Measurements from ENCODE around the gene STARD10.
"Not testable (repeated sequence)": the region's sequence is repeated elsewhere in the genome, so short reads cannot be mapped to it uniquely, and the experiment has no call there.

STARD10 gene, protein sequence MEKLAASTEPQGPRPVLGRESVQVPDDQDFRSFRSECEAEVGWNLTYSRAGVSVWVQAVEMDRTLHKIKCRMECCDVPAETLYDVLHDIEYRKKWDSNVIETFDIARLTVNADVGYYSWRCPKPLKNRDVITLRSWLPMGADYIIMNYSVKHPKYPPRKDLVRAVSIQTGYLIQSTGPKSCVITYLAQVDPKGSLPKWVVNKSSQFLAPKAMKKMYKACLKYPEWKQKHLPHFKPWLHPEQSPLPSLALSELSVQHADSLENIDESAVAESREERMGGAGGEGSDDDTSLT

DNA sequence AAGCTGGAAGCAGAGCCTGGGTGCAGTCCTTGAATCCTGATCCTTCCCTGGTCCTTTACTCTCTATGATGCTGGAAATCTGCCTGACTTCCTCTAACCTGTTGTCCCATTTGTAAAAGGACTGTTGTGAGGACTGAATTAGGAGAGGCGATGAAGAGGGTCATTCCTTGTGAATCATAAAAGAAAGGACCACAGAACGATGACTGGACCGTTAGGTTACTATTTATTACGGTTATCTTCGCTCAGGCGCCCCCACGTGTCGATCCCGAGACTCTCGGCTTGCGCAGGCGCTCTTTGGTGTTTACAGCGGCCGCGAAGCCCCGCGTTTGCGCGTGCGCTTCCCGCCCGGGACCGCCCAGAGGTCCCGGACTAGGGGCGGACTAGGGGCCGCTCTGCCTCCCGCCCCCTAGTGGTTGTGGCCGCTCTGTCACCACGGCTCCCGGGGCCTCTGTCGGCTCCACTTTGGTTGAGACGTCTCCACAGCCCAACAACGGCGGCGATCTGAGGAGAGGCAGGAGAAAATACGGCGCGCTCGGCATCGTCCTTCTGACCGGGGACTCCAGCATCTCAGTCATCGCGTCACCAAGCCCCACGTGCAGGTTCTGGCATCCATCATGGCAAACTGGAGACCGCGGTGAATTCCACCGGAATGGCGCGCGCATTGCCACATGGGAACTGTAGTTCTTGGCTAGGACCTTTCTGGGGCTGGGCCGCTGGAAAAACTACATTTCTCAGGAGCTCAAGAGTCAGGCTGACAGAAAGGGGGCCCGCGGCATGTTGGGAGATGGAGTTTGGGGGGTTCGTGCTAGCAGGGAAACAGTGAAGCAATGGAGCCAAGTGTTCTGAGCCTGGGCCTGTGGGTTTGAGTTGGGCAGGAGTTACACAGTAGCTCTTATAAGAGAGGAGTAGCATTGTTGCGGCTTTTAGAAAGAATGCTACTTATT lies at the start of gene STARD10:
Gene STARD10 (minus strand): TSS at position 623 of the 943 bp plus-strand sequence. CDS start 12,866 bp downstream, outside the sequence.
- peak; percentile 88 to 93 for DNase-seq

DNA sequence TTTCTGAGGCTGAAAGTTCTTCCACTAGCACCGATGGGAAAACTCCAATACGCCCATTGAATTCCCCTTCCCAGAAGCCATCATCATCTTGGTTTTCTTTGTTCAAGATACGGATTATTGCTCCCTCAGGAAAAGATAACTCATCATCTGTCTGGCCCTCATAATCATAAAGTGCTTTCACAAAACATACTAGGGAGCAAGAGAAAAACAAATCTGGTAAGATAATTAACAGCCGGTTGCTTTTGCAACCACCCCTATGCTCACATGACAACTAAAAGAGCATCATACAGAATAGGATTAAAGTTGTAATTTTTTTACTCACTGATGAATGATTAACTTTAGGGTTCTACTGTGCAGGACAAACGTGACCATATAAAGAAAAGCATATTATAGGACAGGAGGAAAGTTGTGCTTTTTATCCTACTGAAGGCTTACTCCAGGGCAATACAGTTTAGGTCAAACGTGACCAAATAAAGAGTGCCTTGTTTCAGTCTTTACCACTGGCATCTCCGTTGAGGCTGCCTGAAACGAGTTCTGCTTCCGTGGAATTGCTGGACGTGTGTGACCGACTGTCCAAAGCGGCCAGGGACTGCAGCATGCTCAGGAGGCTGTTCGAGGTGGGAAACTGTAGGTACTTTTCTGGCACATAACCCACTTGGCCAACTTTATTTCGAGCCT lies 48.9 kb upstream of the STARD10 start:
- DNase-seq: no peak

DNA sequence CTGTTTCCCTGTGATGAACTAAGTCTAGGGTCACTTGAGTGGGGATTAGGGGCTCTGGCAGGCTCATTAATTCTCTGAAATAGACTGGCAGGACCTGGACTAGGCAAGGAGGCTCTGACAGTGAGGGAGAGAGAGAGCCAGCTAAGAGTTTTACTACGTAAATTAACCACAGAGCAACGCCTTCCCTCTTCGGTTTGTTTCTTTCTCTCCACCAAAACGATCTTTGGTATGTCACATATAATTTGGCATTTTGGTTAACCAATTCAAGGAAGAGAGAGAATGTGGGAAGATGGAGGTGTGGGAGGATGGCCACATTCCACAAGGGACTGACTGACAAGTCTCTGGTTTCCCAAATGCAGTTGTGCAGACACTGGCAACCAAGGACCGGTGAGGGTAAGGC lies 48.3 kb upstream of the STARD10 start:
- no peak for DNase-seq

DNA sequence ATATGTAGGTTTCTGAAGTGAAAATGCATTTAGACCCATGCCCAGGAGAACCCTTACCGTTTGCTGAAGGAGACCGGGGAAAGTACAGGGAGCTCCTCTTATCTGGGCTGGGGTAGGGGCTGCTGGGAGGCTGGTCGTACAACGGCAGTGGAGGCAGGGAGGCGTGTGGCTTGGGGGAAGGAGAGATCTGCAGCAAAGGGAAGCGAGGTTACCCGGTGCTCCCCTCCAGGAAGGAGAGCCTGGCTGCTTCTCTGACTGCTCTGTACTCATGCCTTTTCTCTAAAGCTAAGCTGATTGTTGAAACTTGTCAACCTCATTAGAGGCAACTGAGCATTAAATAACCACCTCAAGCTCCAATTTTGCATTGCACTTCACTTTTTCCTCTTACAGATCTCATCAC lies 47.5 kb upstream of the STARD10 start:
- DNase-seq: no peak

DNA sequence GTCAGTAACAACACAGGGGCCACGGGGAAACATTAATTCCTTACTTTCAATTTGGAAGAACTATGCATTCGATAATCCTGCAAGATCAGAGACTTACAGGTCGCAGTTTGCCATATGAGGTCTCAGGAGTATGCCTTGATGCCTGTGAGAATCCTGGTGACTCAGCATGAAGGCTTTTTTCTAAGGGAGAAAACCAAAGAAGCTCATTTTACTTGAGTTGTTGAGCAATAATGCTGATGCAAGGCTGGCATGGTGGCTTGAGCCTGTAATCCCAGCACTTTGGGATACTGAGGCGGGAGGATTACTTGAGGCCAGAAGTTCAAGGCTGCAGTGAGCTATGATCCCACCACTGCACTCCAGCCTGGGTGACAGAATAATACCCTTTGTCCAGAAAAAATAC lies 46.9 kb upstream of the STARD10 start:
- DNase-seq: no peak

DNA sequence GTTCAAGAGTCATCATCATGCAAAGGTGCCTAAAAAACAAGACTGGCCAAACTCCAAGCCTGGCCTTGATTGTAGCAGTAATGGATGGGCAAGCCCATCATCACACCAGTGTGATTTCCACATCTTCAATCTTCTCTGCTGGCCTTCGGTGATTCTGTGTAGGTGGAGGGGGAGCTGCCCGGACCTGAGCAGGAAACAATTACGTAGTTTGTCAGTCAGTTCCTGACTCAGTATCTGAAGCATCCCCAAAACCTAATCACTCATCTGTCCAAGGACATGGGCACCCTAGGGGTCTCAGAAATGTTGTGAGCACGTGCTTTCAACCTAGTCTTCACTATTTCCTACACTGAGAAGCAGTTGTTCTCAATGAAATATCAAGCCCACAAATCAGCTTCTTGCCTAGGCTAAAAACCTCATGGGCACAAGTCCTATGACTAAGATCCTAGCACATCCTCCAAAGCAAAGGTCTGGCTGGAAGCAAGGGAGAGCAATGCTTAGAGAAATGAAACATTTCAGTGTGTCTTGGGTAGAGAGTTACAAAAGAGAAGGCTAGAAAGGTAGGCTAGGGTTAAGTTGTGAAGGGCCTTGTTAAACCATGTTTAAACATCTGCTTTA lies 45.0 kb upstream of the STARD10 start:
- DNase-seq: no peak

DNA sequence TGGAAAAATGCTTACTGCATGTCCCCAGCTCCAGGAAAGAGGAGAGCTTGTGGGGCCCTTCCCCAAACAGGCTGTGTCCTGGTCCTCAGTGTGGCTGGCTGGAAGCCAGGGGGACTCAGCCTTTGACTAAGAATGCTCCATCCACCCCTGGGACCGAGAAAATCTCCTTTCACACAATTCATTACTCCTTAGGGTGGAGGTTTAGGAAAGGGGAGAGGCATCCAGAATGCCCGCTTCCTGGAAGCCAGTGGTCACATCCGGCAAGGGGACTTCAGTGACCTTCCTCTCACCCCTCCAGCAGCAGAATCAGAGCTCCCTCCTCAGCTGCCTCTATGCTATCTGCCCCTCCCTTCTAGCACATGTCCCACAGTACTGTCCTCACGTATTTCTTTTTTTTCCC lies 42.3 kb upstream of the STARD10 start:
- DNase-seq: no peak

DNA sequence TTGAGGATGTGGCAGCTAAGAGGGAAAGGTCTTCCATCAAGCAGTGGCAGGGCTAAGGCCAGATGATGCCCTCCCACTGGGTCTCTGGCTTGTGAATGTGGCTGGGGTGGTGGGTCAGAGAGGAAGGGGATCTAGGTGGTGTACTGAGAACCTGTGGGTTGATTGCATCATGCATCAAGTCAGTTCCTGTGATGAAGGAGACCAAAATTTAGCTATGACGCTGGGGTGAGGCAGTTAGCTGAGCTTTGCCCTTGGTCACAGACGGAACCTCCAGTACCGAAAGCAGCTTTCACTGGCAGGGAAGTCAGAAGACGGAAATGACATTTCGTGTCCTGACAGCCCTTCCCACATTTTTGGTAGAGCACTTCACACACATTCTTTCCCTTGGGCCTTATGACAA lies 41.1 kb upstream of the STARD10 start:
- no peak for DNase-seq

DNA sequence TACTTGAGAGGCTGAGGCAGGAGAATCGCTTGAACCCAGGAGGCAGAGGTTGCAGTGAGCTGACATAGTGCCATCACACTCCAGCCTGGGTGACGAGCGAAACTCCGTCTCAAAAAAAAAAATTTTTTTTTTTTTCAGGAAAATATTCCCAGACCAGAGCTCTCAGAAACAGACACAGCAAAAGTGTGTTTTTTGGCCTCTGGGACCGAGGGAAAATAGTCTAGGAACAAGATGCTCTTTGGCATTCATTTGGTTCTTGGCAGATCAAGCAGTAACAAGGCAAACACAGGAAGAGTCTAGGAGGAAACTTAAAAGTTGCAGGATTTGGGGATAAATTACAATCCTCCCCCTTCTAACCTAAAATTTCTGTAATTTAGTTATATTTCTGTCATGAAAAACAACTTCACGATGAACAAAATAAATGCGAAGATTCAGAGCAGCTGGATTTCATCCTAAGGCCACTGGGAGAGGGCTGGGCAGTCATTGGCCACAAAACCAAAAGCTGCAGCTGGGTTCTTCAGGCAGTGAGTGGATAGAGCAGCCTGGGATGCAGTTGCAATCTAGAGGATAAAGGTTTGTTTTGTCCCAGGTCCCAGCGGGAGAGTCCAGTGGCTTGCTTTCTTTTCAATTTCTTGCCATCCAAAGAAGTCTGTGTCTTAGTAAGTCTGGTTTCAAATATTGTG lies 40.1 kb upstream of the STARD10 start:
- DNase-seq: no peak

DNA sequence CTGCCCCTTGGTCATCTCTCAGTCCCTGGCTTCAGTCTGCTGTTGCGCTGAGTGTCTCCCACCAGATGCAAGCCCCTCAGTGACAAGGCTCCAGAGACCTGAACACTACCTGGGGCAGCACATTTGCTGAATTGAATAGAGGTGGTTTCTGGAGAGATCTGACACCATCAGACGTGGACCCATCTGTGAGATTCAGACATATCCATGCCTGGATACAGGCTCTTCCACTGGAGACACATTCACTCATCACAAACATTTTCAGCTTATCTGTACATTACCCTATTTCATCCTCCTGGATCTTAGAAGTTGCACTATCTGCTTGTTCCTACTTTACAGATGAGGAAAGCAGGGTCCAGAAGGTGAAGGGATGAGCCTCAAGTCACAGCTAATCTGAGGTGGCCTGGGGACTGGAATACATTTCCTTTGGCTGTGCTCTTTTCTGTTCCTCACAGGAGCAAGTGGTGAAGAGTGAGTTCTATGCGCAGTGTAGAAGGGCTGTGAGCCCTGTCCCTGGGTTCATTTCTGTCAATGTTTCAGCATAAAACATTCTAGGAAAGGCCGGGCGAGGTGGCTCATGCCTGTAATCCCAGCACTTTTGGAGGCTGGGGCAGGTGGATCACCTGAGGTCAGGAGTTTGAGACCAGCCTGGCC lies 39.4 kb upstream of the STARD10 start:
- DNase-seq: no peak

DNA sequence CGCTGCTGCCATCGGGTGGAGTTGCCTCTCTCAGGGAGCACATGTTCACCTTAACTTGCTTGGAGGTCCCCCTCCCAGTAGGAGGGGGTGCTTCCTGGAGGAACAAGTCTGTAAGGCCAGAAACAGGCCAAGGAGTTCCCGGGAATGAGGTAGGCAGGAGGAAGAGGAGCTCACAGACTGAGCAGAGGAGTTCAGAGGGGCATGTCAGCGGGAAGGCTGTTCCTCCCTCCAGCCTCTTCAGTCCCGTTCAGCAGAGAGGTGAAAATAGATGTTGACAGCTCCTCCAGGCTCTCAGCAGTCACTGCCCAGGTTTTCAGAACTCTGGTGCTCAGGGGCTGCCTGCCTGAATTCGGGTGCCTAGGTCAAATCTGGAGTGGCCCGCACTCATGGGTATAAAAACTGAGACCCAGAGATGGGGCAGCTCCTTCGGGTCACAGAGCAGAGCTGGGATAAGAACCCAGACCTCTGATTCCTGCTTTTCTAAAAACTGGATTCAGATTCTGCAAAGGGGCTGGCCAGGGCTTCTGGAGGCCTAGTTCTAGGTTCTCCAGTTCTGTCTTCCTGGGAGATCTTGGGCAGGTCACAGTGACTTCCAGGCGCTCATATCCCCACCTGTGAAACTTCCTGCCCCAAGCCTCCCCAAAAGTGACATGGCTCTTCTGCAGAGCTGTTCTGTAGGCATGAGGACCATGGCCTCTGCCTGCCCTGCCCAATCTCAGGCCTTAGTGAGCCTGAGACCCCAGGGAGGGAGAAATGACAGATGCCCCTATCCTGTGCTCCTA lies 38.6 kb upstream of the STARD10 start:
- no peak for DNase-seq

DNA sequence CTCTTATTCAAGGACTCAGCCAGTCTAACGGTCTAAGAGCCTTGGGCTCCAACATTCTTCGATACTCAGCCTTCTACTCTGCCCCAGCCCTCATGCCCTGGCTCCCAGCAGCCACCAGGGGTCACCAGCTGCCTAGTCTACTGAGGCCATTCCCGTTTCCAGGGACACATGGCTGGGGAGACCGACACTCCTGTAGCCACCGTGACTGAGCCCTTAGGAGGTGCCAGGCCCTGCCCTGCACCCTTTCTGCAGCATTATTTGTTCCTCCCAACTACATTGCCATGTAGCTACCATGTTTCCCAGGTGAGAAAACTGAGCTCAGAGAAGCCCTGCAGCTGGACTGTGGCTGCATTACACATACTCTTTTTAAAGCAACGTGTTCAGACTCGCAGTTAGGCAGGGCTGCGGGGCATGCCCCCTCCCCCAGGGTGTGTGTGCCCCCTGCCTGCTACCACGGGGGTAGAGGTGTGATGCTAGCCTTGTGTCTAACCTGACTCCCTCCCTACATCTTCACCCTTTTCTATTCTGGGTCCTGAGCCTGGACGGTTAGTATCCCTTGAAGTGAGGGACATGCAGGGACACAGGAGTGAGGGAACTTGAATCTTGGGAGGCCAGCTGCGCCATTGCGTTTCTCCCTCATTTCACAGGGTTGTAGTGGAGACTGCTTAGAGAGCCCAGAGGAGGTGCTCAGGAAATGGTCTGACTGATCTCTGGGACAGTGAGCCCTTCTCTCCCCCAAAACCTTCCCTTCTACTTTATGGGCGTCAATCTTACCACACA lies 37.9 kb upstream of the STARD10 start:
- DNase-seq: peak; percentile 41 to 46

DNA sequence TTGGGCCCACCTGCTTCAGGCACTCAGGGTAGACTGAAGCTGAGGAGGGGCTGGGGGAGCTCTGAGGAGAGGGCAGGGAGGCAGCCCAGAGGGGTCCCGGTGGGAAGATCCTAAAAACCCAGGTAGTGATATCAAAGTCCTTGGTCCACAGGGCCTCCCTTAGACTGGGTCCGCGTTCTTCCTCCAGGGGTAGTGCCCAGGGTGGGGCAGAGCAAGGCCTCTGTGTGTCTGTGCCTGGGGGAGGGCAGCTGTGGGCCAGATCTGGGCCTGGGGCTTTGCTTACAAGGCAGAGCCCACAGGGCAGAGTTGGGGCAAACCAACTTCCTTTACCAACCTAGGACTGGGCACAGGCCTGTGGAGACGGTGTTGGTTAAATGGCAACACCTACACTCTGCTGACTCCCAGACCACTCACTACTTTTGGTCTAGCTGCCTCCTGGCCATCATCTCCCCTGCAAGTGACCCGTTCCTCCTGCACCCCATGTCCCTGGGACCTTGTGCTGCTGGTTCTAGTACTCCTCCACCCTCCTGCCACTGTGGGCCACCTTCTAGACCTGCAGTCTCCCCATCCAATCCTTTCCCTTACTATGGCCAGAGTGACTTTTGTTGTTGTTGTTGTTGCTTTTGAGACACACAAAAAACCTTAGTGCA lies 36.2 kb upstream of the STARD10 start:
- DNase-seq: no peak

DNA sequence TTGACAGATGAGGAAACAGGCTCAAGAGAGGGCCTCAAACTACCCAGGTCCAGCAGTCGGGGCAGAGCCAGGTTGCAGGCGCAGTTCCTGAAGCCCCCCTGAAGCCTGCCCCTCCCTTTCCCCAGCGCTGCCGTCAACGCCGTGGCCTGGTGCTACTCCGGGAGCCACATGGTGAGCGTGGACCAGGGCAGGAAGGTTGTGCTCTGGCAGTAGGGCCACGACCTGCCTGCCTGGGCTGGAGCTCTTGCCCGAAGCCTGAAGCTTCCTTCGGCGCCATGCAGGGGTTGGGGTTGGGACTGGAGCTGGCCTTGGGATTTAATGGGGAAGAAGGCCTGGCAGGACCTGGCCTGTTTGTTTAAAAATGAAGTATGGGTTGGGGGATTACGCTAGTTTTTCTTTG lies 35.3 kb upstream of the STARD10 start:
- DNase-seq: no peak

DNA sequence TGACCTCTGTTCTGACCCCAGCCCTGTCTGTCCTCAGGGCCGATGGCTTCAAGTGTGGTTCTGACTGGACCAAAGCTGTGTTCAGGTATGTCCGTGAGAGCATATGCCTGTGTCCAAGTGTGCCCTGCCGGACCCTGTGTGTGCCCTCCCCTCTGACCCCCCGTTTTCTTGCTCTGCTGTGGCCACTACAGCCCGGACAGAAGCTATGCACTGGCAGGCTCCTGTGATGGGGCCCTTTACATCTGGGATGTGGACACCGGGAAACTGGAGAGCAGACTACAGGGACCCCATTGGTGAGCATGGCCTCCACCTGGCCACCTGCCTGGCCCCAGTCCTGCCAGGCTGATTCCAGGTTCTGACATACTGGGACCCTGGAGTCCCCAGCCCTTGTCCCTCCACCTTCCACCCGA lies 34.9 kb upstream of the STARD10 start:
- no peak for DNase-seq

DNA sequence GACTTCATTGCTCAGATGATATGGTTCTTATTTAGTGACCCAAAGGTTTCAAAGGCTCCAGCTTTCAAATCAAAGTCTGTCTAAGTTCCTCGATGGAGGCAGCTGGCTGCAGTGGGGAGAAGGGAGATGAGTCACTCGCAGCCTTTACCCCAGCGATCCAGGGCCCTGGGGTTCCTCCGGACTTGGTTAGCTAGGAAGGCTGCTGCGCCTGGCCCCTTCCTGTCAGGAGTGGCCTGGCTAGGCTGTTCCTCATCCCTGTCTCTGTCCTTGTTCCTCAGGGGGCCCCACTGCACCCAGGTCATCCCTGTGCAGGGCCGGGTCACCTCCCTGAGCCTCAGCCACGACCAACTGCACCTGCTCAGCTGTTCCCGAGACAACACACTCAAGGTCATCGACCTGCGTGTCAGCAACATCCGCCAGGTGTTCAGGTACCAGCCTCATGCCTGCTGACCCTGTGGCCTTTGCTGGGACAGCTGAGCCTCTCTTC lies 34.3 kb upstream of the STARD10 start:
- DNase-seq: no peak

DNA sequence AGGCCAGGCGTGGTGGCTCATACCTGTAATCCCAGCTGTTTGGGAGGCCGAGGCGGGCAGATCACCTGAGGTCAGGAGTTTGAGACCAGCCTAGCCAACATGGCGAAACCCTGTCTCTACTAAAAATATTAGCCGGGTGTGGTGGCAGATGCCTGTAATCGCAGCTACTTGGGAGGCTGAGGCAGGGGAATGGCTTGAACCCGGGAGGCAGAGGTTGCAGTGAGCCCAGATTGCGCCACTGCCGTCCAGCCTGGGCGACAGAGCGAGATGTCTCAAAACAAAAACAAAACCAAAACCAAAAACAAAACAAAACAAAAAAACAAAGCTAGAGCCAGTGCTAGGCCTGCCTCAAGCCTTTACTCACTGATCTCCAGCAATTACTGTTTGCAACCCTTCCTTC lies 33.8 kb upstream of the STARD10 start:
- DNase-seq: not testable (repeated sequence)

DNA sequence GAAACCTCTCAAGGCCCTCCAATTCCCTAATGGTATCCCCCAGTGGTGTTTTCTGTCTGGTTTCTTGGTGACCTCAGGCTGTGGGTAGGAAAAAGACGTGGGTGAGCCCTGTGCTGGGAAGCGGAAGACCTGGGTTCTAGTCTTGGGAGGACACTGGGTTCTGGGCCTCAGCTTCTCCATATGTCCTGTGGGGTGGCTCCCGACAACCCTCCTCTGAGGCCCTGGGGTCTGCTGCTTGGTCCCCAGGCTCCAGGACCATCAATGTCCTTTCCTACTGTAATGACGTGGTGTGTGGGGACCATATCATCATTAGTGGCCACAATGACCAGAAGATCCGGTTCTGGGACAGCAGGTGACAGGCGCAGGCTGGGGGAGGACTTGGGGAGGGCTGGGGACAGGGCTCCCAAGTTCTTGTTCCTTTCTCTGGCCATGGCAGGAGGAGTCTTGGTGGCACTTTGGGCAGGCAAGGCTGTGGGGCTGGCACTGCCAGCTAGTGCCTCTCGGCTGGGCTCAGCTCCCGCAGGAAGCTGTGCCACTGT lies 33.2 kb upstream of the STARD10 start:
- no peak for DNase-seq

All from stimulated activated CD4-positive, alpha-beta T cell treated with anti-CD3 and anti-CD28 coated beads, Interleukin-2, amount 100 ng/mL, for 48 hours (primary cell).